ENCODE data around the gene ACSL1. TPM values are rescaled to one million over a fixed set of nuclear protein-coding genes. Genes with fewer than 3 reads are reported as not detected.

ACSL1 gene
- total and polyA plus RNA-seq, 2 of the 8 experiments (the other 6 are each of a cell fraction or from before 2014, with no cell fraction given): 2.3 to 8.7 TPM

GRCh38 chr4:184757810-184758209, 68.0 kb downstream of the ACSL1 start (continued):
- TF ChIP-seq SIX5 (IDR thresholded peaks at IDR 0.05; ENCODE audit: low read depth, low read length) (no peak), KDM1A (IDR thresholded peaks at IDR 0.05; ENCODE audit: borderline replicate concordance, low read length) (no peak), SP4 (IDR thresholded peaks at IDR 0.05; ENCODE audit: low read length) (no peak), NANOG (IDR thresholded peaks at IDR 0.05; ENCODE audit: insufficient read depth, low read depth, low read length, poor library complexity, severe bottlenecking) (no peak), SIRT6 (IDR thresholded peaks at IDR 0.05; ENCODE audit: low read length) (no peak), TEAD4 (IDR thresholded peaks at IDR 0.05; ENCODE audit: low read depth, low read length) (no peak), HDAC2 (IDR thresholded peaks at IDR 0.05; ENCODE audit: borderline replicate concordance in 1 of 2, low read depth in 2 of 2, low read length in 2 of 2) (no peak)
- TF ChIP-seq, protein P1, sequence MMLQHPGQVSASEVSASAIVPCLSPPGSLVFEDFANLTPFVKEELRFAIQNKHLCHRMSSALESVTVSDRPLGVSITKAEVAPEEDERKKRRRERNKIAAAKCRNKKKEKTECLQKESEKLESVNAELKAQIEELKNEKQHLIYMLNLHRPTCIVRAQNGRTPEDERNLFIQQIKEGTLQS (IDR thresholded peaks at IDR 0.05; ENCODE audit: insufficient read depth, low read depth, low read length): no peak

Measured in H1 (cell line).